ENCODE data around the gene CNTN4.

Gene CNTN4

GRCh38 chr3:2961576-2961975 lies 862.9 kb downstream of the CNTN4 start:
- no peak for DNase-seq (ENCODE audit: extremely low spot score)
- ChIA-PET POLR2A (no interaction called here), CTCF (no interaction called here)
- TF ChIP-seq CTBP1 (IDR thresholded peaks at IDR 0.05; ENCODE audit: borderline replicate concordance): no peak
- TF ChIP-seq ELF4 (IDR thresholded peaks at IDR 0.05): no peak
- no peak for TF ChIP-seq FOXA1 (IDR thresholded peaks at IDR 0.05)
- no peak for TF ChIP-seq SP1 (IDR thresholded peaks at IDR 0.05)
- no peak for TF ChIP-seq L3MBTL2 (conservative IDR thresholded peaks at IDR 0.05)
- TF ChIP-seq PKNOX1 (IDR thresholded peaks at IDR 0.05): no peak
- TF ChIP-seq NFRKB (IDR thresholded peaks at IDR 0.05): no peak
- no peak for TF ChIP-seq HDGF (IDR thresholded peaks at IDR 0.05; ENCODE audit: borderline replicate concordance)
- no peak for TF ChIP-seq ZNF384 (IDR thresholded peaks at IDR 0.05)
- no peak for TF ChIP-seq FOXM1 (IDR thresholded peaks at IDR 0.05; ENCODE audit: borderline replicate concordance)

GRCh38 chr3:2967871-2968270 lies 869.2 kb downstream of the CNTN4 start:
- DNase-seq (ENCODE audit: extremely low spot score): no peak
- no peak for TF ChIP-seq ZNF384 (IDR thresholded peaks at IDR 0.05)
- TF ChIP-seq ELF4 (IDR thresholded peaks at IDR 0.05): no peak
- no peak for TF ChIP-seq FOXA1 (IDR thresholded peaks at IDR 0.05)
- no peak for TF ChIP-seq BHLHE40 (IDR thresholded peaks at IDR 0.05; ENCODE audit: borderline replicate concordance)
- TF ChIP-seq HDGF (IDR thresholded peaks at IDR 0.05; ENCODE audit: borderline replicate concordance): no peak
- TF ChIP-seq ARNT (IDR thresholded peaks at IDR 0.05): no peak
- no peak for TF ChIP-seq CTBP1 (IDR thresholded peaks at IDR 0.05; ENCODE audit: borderline replicate concordance)
- ChIA-PET CTCF (no interaction called here), POLR2A (no interaction called here)

GRCh38 chr3:2968475-2968874 lies 869.8 kb downstream of the CNTN4 start:
- POLR2A ChIA-PET: no interaction called here
- DNase-seq (ENCODE audit: extremely low spot score): no peak
- CTCF ChIA-PET: no interaction called here
- TF ChIP-seq SUZ12 (IDR thresholded peaks at IDR 0.05): no peak
- TF ChIP-seq HDGF (IDR thresholded peaks at IDR 0.05; ENCODE audit: borderline replicate concordance): no peak
- TF ChIP-seq TARDBP (IDR thresholded peaks at IDR 0.05): no peak
- TF ChIP-seq FOXM1 (IDR thresholded peaks at IDR 0.05; ENCODE audit: borderline replicate concordance): no peak
- no peak for TF ChIP-seq LEF1 (IDR thresholded peaks at IDR 0.05; ENCODE audit: borderline replicate concordance)
- no peak for TF ChIP-seq CTBP1 (IDR thresholded peaks at IDR 0.05; ENCODE audit: borderline replicate concordance)
- TF ChIP-seq ARNT (IDR thresholded peaks at IDR 0.05): no peak
- TF ChIP-seq FOXA1 (IDR thresholded peaks at IDR 0.05): no peak
- no peak for TF ChIP-seq L3MBTL2 (conservative IDR thresholded peaks at IDR 0.05)
- no peak for TF ChIP-seq NFRKB (IDR thresholded peaks at IDR 0.05)
- TF ChIP-seq FOXK2 (IDR thresholded peaks at IDR 0.05): no peak
- TF ChIP-seq ELF4 (IDR thresholded peaks at IDR 0.05): no peak
- no peak for TF ChIP-seq BHLHE40 (IDR thresholded peaks at IDR 0.05; ENCODE audit: borderline replicate concordance)
- TF ChIP-seq SP1 (IDR thresholded peaks at IDR 0.05): no peak
- TF ChIP-seq PKNOX1 (IDR thresholded peaks at IDR 0.05): no peak
- TF ChIP-seq ZNF384 (IDR thresholded peaks at IDR 0.05): no peak

GRCh38 chr3:2976212-2976611 lies 877.5 kb downstream of the CNTN4 start:
- TF ChIP-seq SUZ12 (IDR thresholded peaks at IDR 0.05) (no peak), BHLHE40 (IDR thresholded peaks at IDR 0.05; ENCODE audit: borderline replicate concordance) (no peak), CTBP1 (IDR thresholded peaks at IDR 0.05; ENCODE audit: borderline replicate concordance) (no peak), FOXK2 (IDR thresholded peaks at IDR 0.05) (no peak), ZNF384 (IDR thresholded peaks at IDR 0.05) (no peak), HDGF (IDR thresholded peaks at IDR 0.05; ENCODE audit: borderline replicate concordance) (no peak), L3MBTL2 (conservative IDR thresholded peaks at IDR 0.05) (no peak), SP1 (IDR thresholded peaks at IDR 0.05) (no peak), ELF4 (IDR thresholded peaks at IDR 0.05) (no peak), NFRKB (IDR thresholded peaks at IDR 0.05) (no peak), LEF1 (IDR thresholded peaks at IDR 0.05; ENCODE audit: borderline replicate concordance) (no peak)
- ChIA-PET CTCF (no interaction called here), POLR2A (no interaction called here)
- no peak for DNase-seq (ENCODE audit: extremely low spot score)

GRCh38 chr3:2976796-2977195 lies 878.1 kb downstream of the CNTN4 start:
- CTCF ChIA-PET: no interaction called here
- DNase-seq (ENCODE audit: extremely low spot score): no peak
- POLR2A ChIA-PET: no interaction called here

More at GRCh38 chr3:2976796-2977195, 878.1 kb downstream of the CNTN4 start:
- no peak for TF ChIP-seq CTBP1 (IDR thresholded peaks at IDR 0.05; ENCODE audit: borderline replicate concordance)
- no peak for TF ChIP-seq NFRKB (IDR thresholded peaks at IDR 0.05)
- no peak for TF ChIP-seq ARNT (IDR thresholded peaks at IDR 0.05)
- no peak for TF ChIP-seq PKNOX1 (IDR thresholded peaks at IDR 0.05)
- TF ChIP-seq HDGF (IDR thresholded peaks at IDR 0.05; ENCODE audit: borderline replicate concordance): no peak
- no peak for TF ChIP-seq SUZ12 (IDR thresholded peaks at IDR 0.05)
- TF ChIP-seq FOXM1 (IDR thresholded peaks at IDR 0.05; ENCODE audit: borderline replicate concordance): no peak
- no peak for TF ChIP-seq FOXK2 (IDR thresholded peaks at IDR 0.05)
- TF ChIP-seq ZNF384 (IDR thresholded peaks at IDR 0.05): no peak

Measured in HEK293T (cell line).